Activated naive CD4-positive, alpha-beta T cell treated with anti-CD3 and anti-CD28 coated beads, Interleukin-2, amount 50 U/mL, for 16 hours (primary cell): ENCODE data around the gene NCAPG2.
A peak's percentile ranks its signal among the peaks of the same experiment; 100 is the strongest.

Experiments
- DNase-seq: peaks from one replicate; pipeline ENCODE4 v3.0.0-alpha.2; 2020

The NCAPG2 gene

GRCh38 chr7:158704524-158705233, at the start of gene NCAPG2:
Gene NCAPG2, minus strand, starts transcription at chr7:158704804. Its CDS starts 2,905 bp downstream, at chr7:158701899.
- peak; percentile 98 for DNase-seq

- no peak for DNase-seq
Measured at GRCh38 chr7:158753900-158754299, 49.3 kb upstream of the NCAPG2 start.

GRCh38 chr7:158751751-158752150, 47.1 kb upstream of the NCAPG2 start:
- no peak for DNase-seq

DNA sequence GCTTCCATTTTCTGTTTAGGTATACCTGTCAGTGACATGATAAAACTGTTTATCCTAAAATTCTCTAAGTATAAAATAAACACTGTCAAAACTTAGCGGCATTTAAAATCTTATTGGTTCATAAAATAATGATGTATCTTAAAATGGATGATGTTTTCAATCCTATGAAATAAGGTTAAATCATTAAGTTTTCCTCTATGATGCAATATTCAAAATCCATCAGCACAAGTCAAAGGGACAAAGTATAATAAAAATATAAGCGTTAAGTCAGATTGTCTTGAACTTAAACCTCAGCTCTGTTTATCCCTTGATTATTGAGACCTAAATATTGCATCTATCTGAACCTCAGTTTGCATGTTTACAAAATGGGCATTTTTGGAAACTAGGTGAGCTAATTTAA, 46.6 kb upstream of the NCAPG2 start:
- no peak for DNase-seq

GRCh38 chr7:158750702-158751101, 46.1 kb upstream of the NCAPG2 start:
- DNase-seq = no peak

- DNase-seq = no peak
Measured at GRCh38 chr7:158749396-158749795, 44.8 kb upstream of the NCAPG2 start.

GRCh38 chr7:158748335-158748734, 43.7 kb upstream of the NCAPG2 start:
- DNase-seq = no peak

DNA sequence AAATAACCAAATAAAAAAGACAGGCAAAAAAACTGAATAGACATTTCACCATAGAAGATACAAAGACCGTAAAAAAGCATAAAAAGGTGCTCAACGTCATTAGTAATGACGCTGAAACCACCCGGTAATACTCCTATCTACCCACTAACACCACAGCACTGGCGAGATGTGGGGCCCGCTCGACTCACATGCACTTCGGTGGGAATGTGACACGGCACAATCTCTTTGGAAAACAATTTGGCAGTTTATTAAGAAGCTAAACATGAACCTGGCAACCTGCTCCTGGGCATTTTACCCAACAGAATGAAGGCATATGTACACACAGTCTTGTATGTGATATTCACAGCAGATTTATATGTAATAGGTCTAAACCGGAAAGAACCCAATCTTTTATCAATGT, 42.8 kb upstream of the NCAPG2 start:
- no peak for DNase-seq

GRCh38 chr7:158746957-158747356, 42.4 kb upstream of the NCAPG2 start:
- no peak for DNase-seq

DNA sequence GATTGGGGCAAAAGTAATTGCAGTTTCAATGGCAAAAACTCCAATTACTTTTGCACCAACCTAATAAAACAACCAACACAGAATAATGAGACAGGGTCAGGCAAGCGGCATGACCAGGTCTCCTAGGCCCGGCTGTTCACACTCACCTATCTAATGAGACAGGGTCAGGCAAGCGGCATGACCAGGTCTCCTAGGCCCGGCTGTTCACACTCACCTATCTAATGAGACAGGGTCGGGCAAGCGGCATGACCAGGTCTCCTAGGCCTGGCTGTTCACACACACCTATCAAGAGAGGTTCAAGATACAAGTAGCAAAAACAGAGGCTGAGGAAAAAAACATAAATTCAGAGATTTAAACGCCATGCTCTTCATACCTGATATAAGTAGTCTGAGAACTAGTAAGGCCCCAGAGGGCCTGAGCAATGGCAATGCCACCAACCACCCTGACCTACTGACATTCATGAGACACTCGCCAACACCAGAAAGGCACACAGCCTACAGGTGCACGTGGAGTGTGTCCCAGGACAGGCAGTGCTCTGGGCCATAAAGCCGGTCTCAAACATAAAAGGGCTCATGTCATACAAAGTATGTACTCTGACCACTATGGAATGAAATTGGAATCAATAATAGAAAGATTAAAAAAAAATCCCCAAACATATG, 40.6 kb upstream of the NCAPG2 start:
- DNase-seq = no peak

DNA sequence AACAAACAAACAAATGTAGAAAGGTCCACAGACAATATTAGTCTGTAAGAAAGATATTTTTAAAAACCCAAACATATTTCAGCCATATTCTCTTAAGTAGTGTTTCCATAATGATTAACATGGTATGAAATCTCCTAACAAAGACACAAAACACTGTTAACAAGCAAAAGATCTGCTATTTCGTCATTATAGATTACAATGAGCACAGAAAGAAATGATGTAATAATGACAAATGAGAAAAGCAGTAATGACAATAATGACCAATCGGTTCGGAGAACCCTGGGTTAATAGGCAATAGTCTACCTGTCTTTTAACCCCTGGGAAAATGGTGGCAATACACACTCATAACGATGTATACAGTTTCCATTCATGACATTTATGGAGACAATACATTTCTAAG, 39.5 kb upstream of the NCAPG2 start:
- no peak for DNase-seq

DNA sequence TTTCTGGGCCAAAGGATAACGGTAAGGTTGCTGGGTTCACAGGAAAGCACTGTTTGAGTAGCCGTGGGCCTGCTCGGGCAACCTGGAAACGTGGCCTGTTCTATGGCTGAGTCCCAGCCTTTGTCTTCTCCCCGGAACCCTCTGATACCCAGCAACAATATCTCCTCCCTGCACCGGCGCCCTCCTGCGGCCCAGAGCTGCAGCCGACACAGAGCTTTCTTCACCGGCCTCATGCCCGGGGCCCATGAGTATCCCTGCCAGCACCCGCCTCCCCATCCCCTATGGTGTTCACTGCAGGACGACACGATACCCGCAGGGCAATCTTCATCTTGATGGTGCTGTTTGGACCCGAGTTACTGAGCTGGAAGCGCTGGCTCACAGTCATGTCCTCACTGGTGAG, 38.6 kb upstream of the NCAPG2 start:
- DNase-seq = no peak

DNA sequence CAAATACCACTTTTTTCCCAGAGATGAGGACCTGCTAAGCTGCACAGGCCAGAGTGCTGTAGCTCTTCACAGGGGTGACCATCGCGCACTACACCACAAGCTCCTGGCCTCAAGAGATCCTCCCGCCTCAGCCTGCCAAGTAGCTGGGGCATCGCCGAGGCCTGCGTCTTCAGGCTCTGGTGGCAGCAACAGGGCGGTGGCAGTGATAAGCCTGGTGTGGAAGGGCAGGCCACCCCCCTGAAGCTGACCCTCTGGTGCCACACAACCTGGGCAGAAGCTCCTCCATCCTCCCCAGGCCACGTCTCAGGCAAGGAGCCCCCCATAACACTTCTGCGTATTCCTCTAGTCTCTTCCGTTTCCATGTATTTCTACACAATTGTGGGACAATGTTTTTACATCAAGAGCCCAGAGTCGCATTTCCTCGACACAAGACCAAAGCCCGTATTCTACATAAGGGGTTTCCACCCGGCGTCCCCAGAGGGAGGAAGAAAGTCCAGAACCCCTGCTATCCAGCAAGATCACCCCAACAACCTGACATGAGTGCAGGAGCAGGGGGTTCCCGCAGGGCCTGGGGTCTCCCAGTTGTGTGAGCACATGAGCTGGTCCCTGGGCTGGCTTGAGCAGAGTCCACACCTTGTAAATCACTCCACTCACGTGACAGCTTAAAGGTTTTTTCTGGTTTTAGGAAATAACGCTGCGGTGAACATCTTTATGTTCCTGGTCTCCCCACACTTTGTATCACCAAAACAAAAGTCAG, 37.6 kb upstream of the NCAPG2 start:
- no peak for DNase-seq

GRCh38 chr7:158741294-158741666, 36.7 kb upstream of the NCAPG2 start:
- no peak for DNase-seq

- DNase-seq = no peak
Measured at GRCh38 chr7:158740657-158741293, 36.2 kb upstream of the NCAPG2 start.

DNA sequence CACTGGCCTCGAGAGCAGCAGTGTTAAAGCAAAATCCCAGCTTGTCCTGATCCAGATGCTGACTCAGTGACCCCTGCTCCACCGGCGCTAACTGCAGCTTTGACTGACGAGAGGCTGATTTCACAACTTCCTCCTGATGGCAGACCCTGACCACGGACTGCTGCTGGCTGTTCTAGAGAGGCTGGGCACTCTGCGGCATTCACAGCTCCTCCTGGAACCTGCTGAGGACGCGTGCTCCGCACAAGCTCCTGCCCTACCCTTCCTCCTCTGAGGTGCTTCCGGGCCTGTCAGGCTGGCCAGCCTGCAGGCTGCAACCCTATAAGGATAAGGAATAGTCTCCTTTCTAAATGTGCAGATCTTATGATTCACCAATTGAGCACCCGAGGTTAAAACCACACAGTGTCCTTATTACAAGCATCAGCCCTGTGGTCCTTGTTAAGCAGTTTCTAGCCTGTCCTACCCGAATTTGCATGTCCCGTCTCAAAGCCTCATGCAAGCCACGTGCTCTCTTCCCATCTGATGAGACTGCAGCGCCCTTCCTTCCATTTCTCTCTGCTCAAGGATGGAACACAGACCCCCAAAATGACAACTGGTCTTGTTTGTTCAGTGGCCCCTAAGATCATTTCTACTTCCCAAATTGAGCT, 35.5 kb upstream of the NCAPG2 start:
- DNase-seq = no peak

DNA sequence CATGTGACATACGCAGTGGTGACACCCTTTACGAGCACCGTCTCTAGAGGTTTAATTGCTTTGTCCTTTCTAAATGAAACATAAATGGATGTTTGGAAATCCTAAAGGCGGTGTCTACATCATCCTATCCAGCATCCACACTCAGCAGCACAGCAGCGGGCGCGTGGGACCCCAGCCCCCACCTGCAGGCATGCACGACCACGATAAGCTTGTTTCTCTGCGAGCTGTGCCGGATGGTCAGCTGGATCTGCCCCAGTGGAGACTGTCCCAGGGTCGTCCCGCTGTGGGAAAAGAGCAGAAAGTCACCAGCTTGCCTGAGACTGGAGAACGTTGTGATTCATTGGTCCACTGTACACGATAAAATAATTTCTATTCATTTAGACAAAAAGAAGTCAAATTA, 34.2 kb upstream of the NCAPG2 start:
- no peak for DNase-seq

DNA sequence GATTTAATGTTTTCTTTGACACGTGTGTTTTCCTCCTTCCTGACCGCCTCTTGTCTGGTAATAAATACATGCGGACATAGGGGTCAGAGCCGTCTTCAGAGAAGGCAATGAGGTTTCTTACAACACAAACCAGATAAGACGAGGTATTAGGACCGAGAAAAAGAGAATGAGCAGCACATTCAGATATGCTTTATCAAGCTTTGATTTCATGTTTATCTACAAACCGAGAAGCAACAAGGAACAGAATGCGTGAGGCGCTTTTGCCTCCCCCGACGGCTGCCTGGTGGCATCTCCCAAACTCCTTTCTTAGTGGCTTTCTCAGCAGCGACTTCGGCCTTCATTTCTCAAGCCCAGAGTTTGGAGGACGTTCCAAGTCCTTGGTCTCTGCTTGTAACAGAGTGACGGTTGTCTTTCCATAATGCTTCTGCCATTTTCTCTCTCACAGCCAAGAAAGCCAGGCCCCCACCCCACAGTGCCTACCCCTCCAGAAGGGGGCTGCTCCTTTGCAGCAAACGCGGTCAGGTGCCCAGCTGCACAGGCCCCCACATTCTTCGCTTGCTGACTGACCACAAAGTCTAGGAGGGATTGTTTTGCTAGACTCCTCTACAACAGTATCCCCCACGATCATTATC, 32.6 kb upstream of the NCAPG2 start:
- no peak for DNase-seq

- no peak for DNase-seq
Measured at GRCh38 chr7:158735935-158736334, 31.3 kb upstream of the NCAPG2 start.

DNA sequence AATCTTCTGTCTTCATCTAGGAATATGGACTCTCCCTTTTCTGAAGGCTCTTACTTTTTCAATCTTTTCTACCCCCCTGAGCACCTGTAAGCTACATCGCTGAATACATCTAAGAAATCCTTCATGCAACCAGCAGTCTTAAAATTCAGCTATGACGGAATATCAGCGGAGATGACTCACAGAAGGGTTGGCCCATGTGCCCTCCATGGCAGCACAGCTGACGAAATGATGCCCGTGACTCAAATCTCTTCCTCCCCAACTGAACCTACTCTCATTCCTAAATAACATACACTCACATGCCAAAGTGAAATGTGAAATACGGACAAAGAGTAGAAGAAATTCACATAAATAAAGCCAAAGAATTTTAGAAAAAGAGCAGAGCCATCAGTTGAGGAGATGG, 30.3 kb upstream of the NCAPG2 start:
- no peak for DNase-seq

DNA sequence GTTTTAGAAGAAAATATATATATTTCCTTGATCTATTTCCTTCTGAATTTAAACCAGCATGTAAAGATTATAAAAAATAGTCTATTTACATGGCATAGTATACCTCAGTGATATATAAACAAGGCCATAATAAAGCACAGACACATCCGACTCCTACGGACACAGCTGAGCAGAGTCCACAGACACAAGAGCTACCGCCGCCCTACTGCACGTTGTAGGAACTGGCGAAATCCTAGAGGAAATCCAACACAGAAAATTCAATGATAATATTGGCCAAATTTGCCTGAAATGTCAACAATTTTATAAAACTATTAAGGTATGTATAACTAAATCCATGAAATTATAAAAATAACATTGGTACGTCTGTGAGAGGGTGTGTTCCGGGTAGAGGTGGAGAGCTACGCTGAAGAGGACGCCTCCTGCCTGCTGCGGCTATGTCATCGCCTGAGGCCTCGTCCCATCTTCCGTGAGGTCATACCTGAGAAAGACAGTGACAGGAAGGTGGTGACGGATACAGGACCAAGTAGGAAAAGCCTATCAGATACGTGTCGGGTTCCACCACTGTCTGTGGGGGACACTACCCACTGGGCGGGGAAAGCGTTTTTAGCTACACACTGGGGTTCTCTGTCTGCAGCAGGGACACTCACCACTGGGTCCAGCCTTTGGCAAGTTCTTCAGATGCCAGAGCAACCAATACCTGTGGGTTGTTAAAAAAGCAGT, 29.3 kb upstream of the NCAPG2 start:
- DNase-seq = no peak

DNA sequence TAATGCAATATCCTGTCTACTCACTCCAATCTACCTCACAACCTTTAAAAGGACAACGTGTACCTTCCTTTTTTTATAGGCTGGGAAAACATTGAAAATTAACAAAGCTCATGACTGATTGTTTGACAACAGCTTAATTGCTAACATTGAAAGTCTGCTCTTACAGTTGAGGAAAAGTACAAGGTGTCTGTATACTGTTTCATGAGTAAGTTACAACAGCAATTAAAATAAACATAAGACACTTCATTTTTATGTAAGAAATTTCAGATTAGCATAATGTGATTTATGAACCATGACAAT, 28.6 kb upstream of the NCAPG2 start:
- no peak for DNase-seq
